Measurements from ENCODE around the gene OR4C6. TPM values are rescaled to one million over a fixed set of nuclear protein-coding genes. Genes with fewer than 3 reads are reported as not detected.

The OR4C6 gene
- not detected for polyA plus RNA-seq (2013, experiment 1 of 4)
- polyA plus RNA-seq (2013, experiment 2 of 4): not detected
- polyA plus RNA-seq (2013, experiment 3 of 4): not detected
- not detected for polyA plus RNA-seq (2013, experiment 4 of 4)

- Histone ChIP-seq H3K27me3 (ENCODE audit: control insufficient read depth, insufficient read depth, low read length, poor library complexity, severe bottlenecking) (no peaks in the 10 kb centered on the region), H3K9me3 (ENCODE audit: control insufficient read depth, low read length) (peaks cover 8% of the 10 kb centered on the region), H3K4me1 (ENCODE audit: control insufficient read depth, insufficient read depth, low read length) (no peaks in the 10 kb centered on the region), H3K36me3 (ENCODE audit: control insufficient read depth, insufficient read depth, low read length) (no peaks in the 10 kb centered on the region), H3K4me3 (ENCODE audit: insufficient read depth, low read depth, low read length) (no peak within 1 kb of the TSS), H3K27ac (ENCODE audit: insufficient read depth, low read depth, low read length, poor library complexity, severe bottlenecking) (no peak within 1 kb of the TSS)
- 100% methylated on average over 1 of the region's 1 CpG; no CpG with 5 or more reads in 1 of the 2 experiments for WGBS, 2 experiments
Observed at GRCh38 chr11:55661901-55662300, at the start of gene OR4C6. TSS of gene OR4C6 (plus strand) at chr11:55662201. CDS start at chr11:55665167, 2,966 bp downstream.

DNA sequence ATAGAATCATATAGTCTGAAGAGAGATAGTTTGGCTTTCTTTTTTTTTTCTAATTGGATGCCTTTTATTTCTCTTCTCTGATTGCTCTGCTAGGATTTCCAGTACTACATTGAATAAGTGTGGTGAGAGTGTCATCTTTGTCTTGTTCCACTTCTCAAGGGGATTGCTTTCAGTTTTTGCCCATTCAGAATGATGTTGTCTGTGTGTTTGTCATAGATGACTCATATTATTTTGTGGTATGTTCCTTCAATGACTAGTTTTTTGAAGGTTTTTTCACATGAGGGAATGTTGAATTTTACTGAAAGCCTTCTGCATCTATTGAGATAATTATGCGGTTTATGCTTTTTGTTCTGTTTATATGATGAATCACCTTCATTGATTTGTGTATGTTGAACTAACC is 37.5 kb upstream of the OR4C6 start:
- Histone ChIP-seq H3K9me3 (ENCODE audit: control insufficient read depth, low read length) (no peaks in the 10 kb centered on the region), H3K4me1 (ENCODE audit: control insufficient read depth, insufficient read depth, low read length) (no peaks in the 10 kb centered on the region), H3K27me3 (ENCODE audit: control insufficient read depth, insufficient read depth, low read length, poor library complexity, severe bottlenecking) (no peaks in the 10 kb centered on the region), H3K4me3 (ENCODE audit: insufficient read depth, low read depth, low read length) (no peak overlapping the region), H3K36me3 (ENCODE audit: control insufficient read depth, insufficient read depth, low read length) (no peaks in the 10 kb centered on the region), H3K27ac (ENCODE audit: insufficient read depth, low read depth, low read length, poor library complexity, severe bottlenecking) (no peak overlapping the region)
- 91 to 93% methylated on average over 1 of the region's 1 CpG for WGBS, 2 experiments

DNA sequence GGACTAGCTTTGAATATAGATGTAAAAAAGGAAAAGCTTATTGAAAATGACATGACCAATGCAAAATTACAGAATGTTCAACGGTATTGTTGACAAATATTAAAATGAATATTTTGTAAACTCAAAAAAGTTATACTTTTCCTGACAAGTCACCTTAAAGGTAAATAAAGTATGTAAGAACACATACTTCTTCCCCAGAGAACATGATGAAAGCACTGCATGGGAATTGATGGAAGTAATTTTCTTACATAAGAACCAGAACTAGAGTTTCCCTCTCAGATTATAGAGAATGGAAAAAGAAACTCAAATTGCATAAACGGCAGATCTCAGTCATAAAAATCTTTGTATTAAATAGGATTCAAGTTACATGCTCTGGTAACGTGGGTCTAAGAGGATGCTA is 27.2 kb upstream of the OR4C6 start, which contains the start of gene OR4P4:
TSS of gene OR4P4 (plus strand) at position 301 of the 400 bp plus-strand sequence.
- Histone ChIP-seq H3K36me3 (ENCODE audit: control insufficient read depth, insufficient read depth, low read length) (no peaks in the 10 kb centered on the region), H3K27ac (ENCODE audit: insufficient read depth, low read depth, low read length, poor library complexity, severe bottlenecking) (no peak within 1 kb of the TSS), H3K27me3 (ENCODE audit: control insufficient read depth, insufficient read depth, low read length, poor library complexity, severe bottlenecking) (no peaks in the 10 kb centered on the region), H3K4me3 (ENCODE audit: insufficient read depth, low read depth, low read length) (no peak within 1 kb of the TSS), H3K9me3 (ENCODE audit: control insufficient read depth, low read length) (no peaks in the 10 kb centered on the region), H3K4me1 (ENCODE audit: control insufficient read depth, insufficient read depth, low read length) (no peaks in the 10 kb centered on the region)
- WGBS, 2 experiments: 33 to 57% methylated on average over 1 to 2 of the region's 3 CpGs

GRCh38 chr11:55648027-55648426 is 14.0 kb upstream of the OR4C6 start, which contains the start of gene OR4S2:
TSS of gene OR4S2 (plus strand) at chr11:55648327. CDS start at chr11:55650904, 2,577 bp downstream.
- no peak within 1 kb of the TSS for H3K27ac ChIP-seq (ENCODE audit: insufficient read depth, low read depth, low read length, poor library complexity, severe bottlenecking)
- H3K9me3 ChIP-seq (ENCODE audit: control insufficient read depth, low read length): peaks cover 3% of the 10 kb centered on the region
- no peaks in the 10 kb centered on the region for H3K4me1 ChIP-seq (ENCODE audit: control insufficient read depth, insufficient read depth, low read length)
- H3K27me3 ChIP-seq (ENCODE audit: control insufficient read depth, insufficient read depth, low read length, poor library complexity, severe bottlenecking): no peaks in the 10 kb centered on the region
- H3K36me3 ChIP-seq (ENCODE audit: control insufficient read depth, insufficient read depth, low read length): no peaks in the 10 kb centered on the region
- no CpG with 5 or more reads among the region's 2 CpGs for WGBS, 2 experiments
- H3K4me3 ChIP-seq (ENCODE audit: insufficient read depth, low read depth, low read length): no peak within 1 kb of the TSS

DNA sequence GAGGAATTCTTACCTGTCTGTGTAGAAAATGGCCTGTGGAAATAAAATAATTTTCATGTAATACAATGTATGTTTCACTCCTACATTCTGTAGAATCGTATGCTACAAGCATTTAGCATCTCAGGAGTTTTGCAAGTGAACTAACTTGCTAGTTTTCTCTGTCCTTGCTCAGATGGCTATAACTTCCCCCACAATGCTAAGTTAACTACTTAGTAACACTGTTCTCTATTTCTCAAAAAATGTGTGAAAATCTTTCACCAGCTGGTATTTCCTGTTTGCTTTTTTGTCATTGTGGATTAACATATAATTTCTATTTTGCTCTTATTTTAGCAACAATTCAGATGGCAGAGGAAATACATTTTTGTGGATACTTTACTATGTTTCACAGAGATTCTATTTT is 9.4 kb upstream of the OR4C6 start:
- H3K27me3 ChIP-seq (ENCODE audit: control insufficient read depth, insufficient read depth, low read length, poor library complexity, severe bottlenecking): no peaks in the 10 kb centered on the region
- H3K27ac ChIP-seq (ENCODE audit: insufficient read depth, low read depth, low read length, poor library complexity, severe bottlenecking): no peak overlapping the region
- H3K4me1 ChIP-seq (ENCODE audit: control insufficient read depth, insufficient read depth, low read length): no peaks in the 10 kb centered on the region
- no peak overlapping the region for H3K4me3 ChIP-seq (ENCODE audit: insufficient read depth, low read depth, low read length)
- H3K9me3 ChIP-seq (ENCODE audit: control insufficient read depth, low read length): peaks cover 3% of the 10 kb centered on the region
- no peaks in the 10 kb centered on the region for H3K36me3 ChIP-seq (ENCODE audit: control insufficient read depth, insufficient read depth, low read length)
- 85% methylated on average over 1 of the region's 1 CpG; no CpG with 5 or more reads in 1 of the 2 experiments for WGBS, 2 experiments

- no peak overlapping the region for H3K27ac ChIP-seq (ENCODE audit: insufficient read depth, low read depth, low read length, poor library complexity, severe bottlenecking)
- H3K9me3 ChIP-seq (ENCODE audit: control insufficient read depth, low read length): peaks cover 5% of the 10 kb centered on the region
- H3K36me3 ChIP-seq (ENCODE audit: control insufficient read depth, insufficient read depth, low read length): no peaks in the 10 kb centered on the region
- no peak overlapping the region for H3K4me3 ChIP-seq (ENCODE audit: insufficient read depth, low read depth, low read length)
- no peaks in the 10 kb centered on the region for H3K4me1 ChIP-seq (ENCODE audit: control insufficient read depth, insufficient read depth, low read length)
- H3K27me3 ChIP-seq (ENCODE audit: control insufficient read depth, insufficient read depth, low read length, poor library complexity, severe bottlenecking): no peaks in the 10 kb centered on the region
Observed at GRCh38 chr11:55655096-55655495, 6.9 kb upstream of the OR4C6 start.

DNA sequence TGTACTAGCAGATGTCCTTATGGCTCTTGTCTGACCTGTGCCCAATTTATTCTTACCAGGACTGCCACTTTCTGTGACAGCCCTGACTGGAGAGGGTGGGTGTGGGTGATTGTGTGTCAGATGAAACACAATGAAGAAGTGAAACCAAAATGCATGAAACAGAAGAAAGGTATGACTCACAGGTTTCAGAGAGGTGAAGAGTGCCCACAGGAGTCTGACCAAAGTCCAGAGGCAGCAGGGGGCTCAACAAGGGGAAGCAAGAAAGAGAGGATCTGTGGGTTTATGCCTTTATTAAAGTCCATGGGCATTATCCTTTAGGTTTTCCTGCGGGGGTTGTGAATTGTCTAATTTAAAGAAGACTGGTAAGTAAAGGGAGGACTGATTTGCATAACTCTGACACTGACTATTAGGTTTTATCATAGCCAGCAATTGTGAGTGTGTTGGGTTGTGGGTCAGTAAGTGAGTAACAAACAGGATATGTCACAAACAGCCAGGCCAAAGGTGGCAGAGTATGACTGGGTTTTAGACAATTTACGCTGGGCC is 3.9 kb upstream of the OR4C6 start:
- 69 to 74% methylated on average over 1 to 2 of the region's 2 CpGs for WGBS, 2 experiments
- no peaks in the 10 kb centered on the region for H3K4me1 ChIP-seq (ENCODE audit: control insufficient read depth, insufficient read depth, low read length)
- no peaks in the 10 kb centered on the region for H3K27me3 ChIP-seq (ENCODE audit: control insufficient read depth, insufficient read depth, low read length, poor library complexity, severe bottlenecking)
- H3K27ac ChIP-seq (ENCODE audit: insufficient read depth, low read depth, low read length, poor library complexity, severe bottlenecking): no peak overlapping the region
- H3K4me3 ChIP-seq (ENCODE audit: insufficient read depth, low read depth, low read length): no peak overlapping the region
- no peaks in the 10 kb centered on the region for H3K36me3 ChIP-seq (ENCODE audit: control insufficient read depth, insufficient read depth, low read length)
- peaks cover 2% of the 10 kb centered on the region for H3K9me3 ChIP-seq (ENCODE audit: control insufficient read depth, low read length)

DNA sequence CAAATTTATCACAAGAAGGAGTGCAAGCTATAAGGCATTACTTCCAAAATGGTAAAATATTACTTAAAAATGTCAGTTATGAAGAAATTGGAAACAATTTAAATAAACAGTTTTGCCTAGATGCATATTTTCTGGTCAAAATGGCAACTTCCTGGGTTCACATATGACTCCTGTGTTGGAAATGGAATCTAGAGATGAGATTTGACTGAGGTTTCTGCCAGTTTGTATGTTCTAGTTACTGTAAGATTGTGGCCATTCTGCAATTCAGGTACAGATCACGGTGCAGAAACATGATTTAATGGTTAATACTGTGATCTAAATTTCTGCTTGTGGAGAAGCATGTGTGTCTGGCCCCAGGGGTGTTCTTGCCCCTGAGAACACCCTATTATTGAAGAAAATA is 3.4 kb upstream of the OR4C6 start:
- peaks cover 2% of the 10 kb centered on the region for H3K9me3 ChIP-seq (ENCODE audit: control insufficient read depth, low read length)
- H3K27me3 ChIP-seq (ENCODE audit: control insufficient read depth, insufficient read depth, low read length, poor library complexity, severe bottlenecking): no peaks in the 10 kb centered on the region
- H3K4me1 ChIP-seq (ENCODE audit: control insufficient read depth, insufficient read depth, low read length): no peaks in the 10 kb centered on the region
- 14 to 31% methylated on average over 1 of the region's 1 CpG for WGBS, 2 experiments
- no peaks in the 10 kb centered on the region for H3K36me3 ChIP-seq (ENCODE audit: control insufficient read depth, insufficient read depth, low read length)
- no peak overlapping the region for H3K27ac ChIP-seq (ENCODE audit: insufficient read depth, low read depth, low read length, poor library complexity, severe bottlenecking)
- no peak overlapping the region for H3K4me3 ChIP-seq (ENCODE audit: insufficient read depth, low read depth, low read length)

DNA sequence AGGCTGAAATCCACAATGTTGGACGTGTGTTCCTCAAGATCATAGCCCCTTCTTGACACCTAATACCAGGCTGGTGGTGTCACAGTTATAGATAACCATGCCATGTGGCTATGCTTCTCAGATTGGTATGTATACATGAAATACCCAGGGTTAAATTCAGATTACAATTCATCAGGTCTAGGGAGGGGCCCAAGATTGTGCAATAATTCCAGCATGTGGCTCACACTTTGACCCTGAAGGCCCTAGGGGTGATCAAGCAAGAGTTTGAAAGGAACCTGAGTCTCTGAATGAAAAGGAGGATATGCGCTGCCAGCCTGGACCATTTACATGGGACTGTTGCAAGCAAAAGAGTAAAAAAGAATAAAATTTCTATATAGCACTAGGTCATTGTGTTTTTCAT is 7.4 kb downstream of the OR4C6 start:
- WGBS, 2 experiments: 0 to 50% methylated on average over 1 to 2 of the region's 2 CpGs
- no peaks in the 10 kb centered on the region for H3K27me3 ChIP-seq (ENCODE audit: control insufficient read depth, insufficient read depth, low read length, poor library complexity, severe bottlenecking)
- H3K9me3 ChIP-seq (ENCODE audit: control insufficient read depth, low read length): peaks cover 6% of the 10 kb centered on the region
- H3K27ac ChIP-seq (ENCODE audit: insufficient read depth, low read depth, low read length, poor library complexity, severe bottlenecking): no peak overlapping the region
- no peak overlapping the region for H3K4me3 ChIP-seq (ENCODE audit: insufficient read depth, low read depth, low read length)
- H3K4me1 ChIP-seq (ENCODE audit: control insufficient read depth, insufficient read depth, low read length): no peaks in the 10 kb centered on the region
- no peaks in the 10 kb centered on the region for H3K36me3 ChIP-seq (ENCODE audit: control insufficient read depth, insufficient read depth, low read length)

DNA sequence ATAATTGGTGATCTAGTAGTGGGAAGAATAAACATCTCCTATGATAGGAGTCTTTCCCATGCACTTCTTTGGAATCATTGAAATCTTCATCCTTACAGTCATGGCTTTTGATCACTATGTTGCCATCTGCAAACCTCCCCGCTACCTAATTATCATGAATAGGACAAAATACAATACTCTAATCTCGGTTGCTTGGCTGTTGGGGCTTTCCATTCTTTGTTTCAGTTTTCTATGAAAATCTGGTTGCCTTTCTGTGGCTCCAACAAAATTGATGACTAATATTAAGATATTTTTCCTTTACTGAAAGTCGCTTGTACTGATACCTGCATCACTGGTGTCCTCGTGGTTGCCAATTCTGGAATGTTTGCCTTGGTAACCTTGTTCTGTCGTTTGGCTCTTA is 11.9 kb downstream of the OR4C6 start:
- Histone ChIP-seq H3K27me3 (ENCODE audit: control insufficient read depth, insufficient read depth, low read length, poor library complexity, severe bottlenecking) (no peaks in the 10 kb centered on the region), H3K4me3 (ENCODE audit: insufficient read depth, low read depth, low read length) (no peak overlapping the region), H3K27ac (ENCODE audit: insufficient read depth, low read depth, low read length, poor library complexity, severe bottlenecking) (no peak overlapping the region), H3K4me1 (ENCODE audit: control insufficient read depth, insufficient read depth, low read length) (no peaks in the 10 kb centered on the region), H3K36me3 (ENCODE audit: control insufficient read depth, insufficient read depth, low read length) (no peaks in the 10 kb centered on the region), H3K9me3 (ENCODE audit: control insufficient read depth, low read length) (peaks cover 4% of the 10 kb centered on the region)
- 63 to 70% methylated on average over 4 to 5 of the region's 5 CpGs for whole genome bisulfite sequencing, 2 experiments
